SU-DHL-6 (cell line): ENCODE measurements around the gene S100PBP.

Source experiments
- H2AFZ ChIP-seq: fragments of 200-600 bp; sonication (generic); 2 replicates; pipeline ENCODE4 v1.6.1; 2014; ENCODE audit warnings: low read depth, mild to moderate bottlenecking, moderate library complexity, mixed read lengths, antibody characterized with exemption, low read length; ENCODE audit not compliant: severe bottlenecking
- H3F3A ChIP-seq: fragments of 200-600 bp; shearing (Covaris generic); 2 replicates; pipeline ENCODE4 v1.6.0; 2016; ENCODE audit warnings: antibody characterized with exemption, mild to moderate bottlenecking; ENCODE audit not compliant: insufficient read depth
- H3K27ac ChIP-seq: fragments of 200-600 bp; sonication (generic); 2 replicates; pipeline ENCODE4 v1.5.1; 2016; ENCODE audit warnings: low read depth, mild to moderate bottlenecking, low read length, moderate library complexity, mixed read lengths
- H3K27me3 ChIP-seq: fragments of 200-600 bp; sonication (generic), shearing (Covaris generic); 2 replicates; pipeline ENCODE4 v1.6.0; 2014; ENCODE audit warnings: mild to moderate bottlenecking, low read length
- H3K36me3 ChIP-seq: fragments of 200-600 bp; sonication (generic); 2 replicates; pipeline ENCODE4 v1.6.1; 2014; ENCODE audit warnings: mild to moderate bottlenecking, low read length, mixed read lengths
- H3K4me2 ChIP-seq: fragments of 300-600, 200-600 bp; shearing (Covaris generic), sonication (generic); 2 replicates; pipeline ENCODE4 v1.6.0; 2014; ENCODE audit warnings: low read length, low read depth, mild to moderate bottlenecking; ENCODE audit not compliant: poor library complexity, severe bottlenecking
- H3K4me3 ChIP-seq: fragments of 200-600 bp; sonication (generic); 2 replicates; pipeline ENCODE4 v1.5.1; 2014; ENCODE audit warnings: antibody characterized with exemption, low read length, mild to moderate bottlenecking, mixed read lengths; ENCODE audit not compliant: insufficient read depth, poor library complexity, severe bottlenecking
- H3K79me2 ChIP-seq: fragments of 200-600 bp; sonication (generic); 2 replicates; pipeline ENCODE4 v1.6.1; 2014; ENCODE audit warnings: mild to moderate bottlenecking, low read length, moderate library complexity; ENCODE audit not compliant: insufficient read depth
- H3K9ac ChIP-seq: fragments of 200-600 bp; sonication (generic); 2 replicates; pipeline ENCODE4 v1.7.0; 2014; ENCODE audit warnings: mild to moderate bottlenecking, low read length
- H3K9me2 ChIP-seq: fragments of 200-600 bp; sonication (generic); replicated peaks from 2 replicates; pipeline ENCODE4 v1.6.1; 2014; ENCODE audit warnings: low read length; ENCODE audit not compliant: insufficient read depth
- H3K9me3 ChIP-seq: fragments of 200-600 bp; sonication (generic); 2 replicates; pipeline ENCODE4 v1.6.1; 2014; ENCODE audit warnings: low read length, mixed read lengths; ENCODE audit not compliant: insufficient read depth
- H4K20me1 ChIP-seq: fragments of 200-600 bp; sonication (generic); 2 replicates; pipeline ENCODE4 v1.6.1; 2014; ENCODE audit warnings: low read depth, mild to moderate bottlenecking, antibody characterized with exemption, low read length, moderate library complexity, mixed read lengths
- EZH2phosphoT487 ChIP-seq: fragments of 200-600 bp; sonication (generic), shearing (Covaris generic); conservative IDR thresholded peaks from 2 replicates; pipeline ENCODE4 v1.6.1; 2018; ENCODE audit warnings: mild to moderate bottlenecking, antibody characterized with exemption, low read length, moderate library complexity, mixed read lengths
- TF ChIP-seq, protein P1 (sequence below): fragments of 200-600 bp; sonication (generic); IDR thresholded peaks from one replicate; pipeline ENCODE4 v1.5.1; 2017; ENCODE audit warnings: antibody characterized with exemption, mild to moderate bottlenecking, low read length, moderate library complexity; ENCODE audit not compliant: insufficient read depth, poor library complexity, severe bottlenecking

The S100PBP gene

DNA sequence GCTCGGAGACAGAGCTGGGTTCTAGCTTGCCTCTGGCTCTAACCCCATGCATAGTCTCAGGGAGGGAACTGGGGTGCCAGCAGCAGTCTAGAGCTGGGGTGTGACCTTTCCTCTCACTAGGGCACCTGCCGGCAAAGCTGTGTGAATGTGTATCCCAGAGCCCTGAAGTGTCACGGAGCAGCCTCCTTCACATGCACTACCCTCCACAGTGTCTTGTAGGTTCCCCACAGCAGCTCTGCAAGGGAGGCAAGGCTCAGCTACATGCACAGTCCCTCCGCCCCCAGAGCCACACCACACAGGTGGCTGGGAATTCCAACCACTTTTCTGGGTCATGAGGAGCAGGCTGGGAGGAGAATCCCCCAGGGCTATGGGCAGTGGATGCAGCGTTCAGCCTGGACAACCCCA lies 61.2 kb downstream of the S100PBP start:
- Histone ChIP-seq H4K20me1 (no peaks in the 10 kb centered on the region), H3K9ac (no peak overlapping the region), H3K36me3 (no peaks in the 10 kb centered on the region), H3K27me3 (0 out of 2 replicates have a peak, but pooled peaks cover 4% of the 10 kb centered on the region), H3K4me3 (no peak overlapping the region), H2AFZ (no peak overlapping the region), H3K9me2 (no peaks in the 10 kb centered on the region), H3K4me2 (no peak overlapping the region), H3K79me2 (no peaks in the 10 kb centered on the region), H3K27ac (no peak overlapping the region), H3K9me3 (no peaks in the 10 kb centered on the region), H3F3A (no peaks in the 10 kb centered on the region)
- TF ChIP-seq EZH2phosphoT487, result no peak
- TF ChIP-seq, protein P1, sequence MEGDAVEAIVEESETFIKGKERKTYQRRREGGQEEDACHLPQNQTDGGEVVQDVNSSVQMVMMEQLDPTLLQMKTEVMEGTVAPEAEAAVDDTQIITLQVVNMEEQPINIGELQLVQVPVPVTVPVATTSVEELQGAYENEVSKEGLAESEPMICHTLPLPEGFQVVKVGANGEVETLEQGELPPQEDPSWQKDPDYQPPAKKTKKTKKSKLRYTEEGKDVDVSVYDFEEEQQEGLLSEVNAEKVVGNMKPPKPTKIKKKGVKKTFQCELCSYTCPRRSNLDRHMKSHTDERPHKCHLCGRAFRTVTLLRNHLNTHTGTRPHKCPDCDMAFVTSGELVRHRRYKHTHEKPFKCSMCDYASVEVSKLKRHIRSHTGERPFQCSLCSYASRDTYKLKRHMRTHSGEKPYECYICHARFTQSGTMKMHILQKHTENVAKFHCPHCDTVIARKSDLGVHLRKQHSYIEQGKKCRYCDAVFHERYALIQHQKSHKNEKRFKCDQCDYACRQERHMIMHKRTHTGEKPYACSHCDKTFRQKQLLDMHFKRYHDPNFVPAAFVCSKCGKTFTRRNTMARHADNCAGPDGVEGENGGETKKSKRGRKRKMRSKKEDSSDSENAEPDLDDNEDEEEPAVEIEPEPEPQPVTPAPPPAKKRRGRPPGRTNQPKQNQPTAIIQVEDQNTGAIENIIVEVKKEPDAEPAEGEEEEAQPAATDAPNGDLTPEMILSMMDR, result no peak

DNA sequence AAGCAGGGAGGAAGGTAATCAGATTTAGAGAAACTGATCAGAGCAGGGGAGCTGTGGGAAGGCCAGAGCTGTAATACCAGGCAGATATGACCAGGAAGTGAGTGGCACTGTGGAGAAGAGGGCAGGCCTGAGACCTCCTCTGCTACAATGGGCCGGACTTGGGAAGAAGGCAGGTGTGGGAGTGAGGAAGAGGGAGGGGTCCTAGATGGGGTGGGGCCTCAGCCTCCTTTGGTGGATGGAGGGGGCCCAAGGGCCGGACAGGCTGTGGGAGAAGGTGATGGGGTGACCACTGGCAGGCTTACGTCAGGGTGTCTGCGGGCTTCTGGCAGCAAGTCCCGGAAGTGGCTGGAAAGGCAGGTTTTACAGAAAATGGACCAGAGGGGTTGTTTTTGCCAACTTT lies 63.8 kb downstream of the S100PBP start:
- H4K20me1 ChIP-seq, result no peaks in the 10 kb centered on the region
- no peaks in the 10 kb centered on the region for H3K27me3 ChIP-seq
- H3K4me2 ChIP-seq, result no peak overlapping the region
- H3K79me2 ChIP-seq, result no peaks in the 10 kb centered on the region
- no peak overlapping the region for H2AFZ ChIP-seq
- H3K9me2 ChIP-seq, result no peaks in the 10 kb centered on the region
- H3F3A ChIP-seq, result no peaks in the 10 kb centered on the region
- H3K9ac ChIP-seq, result no peak overlapping the region
- no peak overlapping the region for H3K4me3 ChIP-seq
- H3K27ac ChIP-seq, result no peak overlapping the region
- no peaks in the 10 kb centered on the region for H3K9me3 ChIP-seq
- no peaks in the 10 kb centered on the region for H3K36me3 ChIP-seq
- no peak for TF ChIP-seq EZH2phosphoT487
- TF ChIP-seq, protein P1, result no peak

DNA sequence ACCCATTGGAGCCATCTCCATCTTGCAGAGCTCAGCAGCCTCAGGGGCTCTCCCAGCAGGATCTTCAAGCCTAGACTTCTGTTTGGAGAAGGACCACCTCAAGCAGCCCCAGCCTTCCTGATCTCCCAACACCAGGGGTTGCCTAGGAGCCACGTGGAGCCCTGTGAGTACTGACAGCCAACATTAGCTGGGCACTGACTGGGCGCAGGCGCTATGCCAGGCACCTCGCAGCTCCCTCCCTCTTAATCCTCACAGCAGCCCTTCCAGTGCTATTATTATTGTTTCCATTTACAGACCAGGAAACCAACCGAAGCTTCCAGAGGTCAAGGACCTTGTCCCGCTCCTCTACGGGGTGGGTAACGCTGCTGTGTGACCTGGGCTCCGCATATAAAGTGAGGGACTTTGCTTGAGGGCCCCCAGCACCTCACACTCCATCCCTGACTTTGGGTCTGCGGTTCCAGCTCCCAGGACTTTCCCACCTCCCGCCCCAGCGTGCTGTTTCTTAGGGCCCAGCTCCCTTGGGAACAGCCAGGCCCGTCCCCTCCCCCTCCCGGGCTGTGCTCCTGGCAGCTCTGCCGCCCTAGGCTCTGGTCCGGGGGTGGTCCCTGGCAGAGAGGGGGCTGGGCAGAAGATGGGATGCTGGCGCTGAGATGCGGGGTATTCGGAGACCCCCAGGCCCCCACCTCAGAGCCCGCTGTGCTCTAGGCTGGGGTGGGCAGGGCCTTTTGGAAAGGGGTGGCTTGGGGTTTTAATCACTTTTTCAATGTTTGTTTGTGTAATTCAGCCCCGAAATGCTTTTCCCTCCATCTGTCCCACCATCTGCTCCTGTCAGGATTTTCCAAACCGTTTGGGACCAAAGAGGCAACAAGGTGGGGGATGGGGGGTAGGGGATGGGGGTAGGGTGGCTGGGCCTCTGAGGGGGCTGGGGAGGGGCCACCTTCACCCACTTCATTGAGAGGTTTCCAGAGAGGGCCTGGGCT lies 64.7 kb downstream of the S100PBP start:
- Histone ChIP-seq H3K36me3 (no peaks in the 10 kb centered on the region), H3K27me3 (no peaks in the 10 kb centered on the region), H3K27ac (no peak overlapping the region), H3K9me3 (no peaks in the 10 kb centered on the region), H3F3A (no peaks in the 10 kb centered on the region), H3K9me2 (no peaks in the 10 kb centered on the region), H3K9ac (no peak overlapping the region), H2AFZ (no peak overlapping the region), H3K79me2 (no peaks in the 10 kb centered on the region), H4K20me1 (no peaks in the 10 kb centered on the region), H3K4me3 (no peak overlapping the region), H3K4me2 (no peak overlapping the region)
- TF ChIP-seq, protein P1, result no peak
- no peak for TF ChIP-seq EZH2phosphoT487
